Heart right ventricle (tissue), 16 donors: ENCODE measurements around the gene DYSF. TPM values are rescaled to one million over a fixed set of nuclear protein-coding genes. Genes with fewer than 3 reads are reported as not detected.
A peak's percentile ranks its signal among the peaks of the same experiment; 100 is the strongest.

Experiments
- ATAC-seq, 8 donors: fragments of 200-7000 bp; cut with Tn5 transposase; one replicate each; pipeline ENCODE4 v1.9.1; 2020; ENCODE audit warnings: mild to moderate bottlenecking in 8 of 8, moderate library complexity in 8 of 8, moderate number of reproducible peaks in 1 of 8
- DNase-seq, 2 donors: peaks; one replicate each; pipeline ENCODE4 v3.0.0-alpha.2; 2020
- H3K27ac ChIP-seq, 10 donors: fragments of 200-600 bp; sonication (generic) in 2 of 10; one replicate each; pipeline versions ENCODE4 v1.5.0 to v1.8.0; 2020 to 2022; ENCODE audit warnings: mild to moderate bottlenecking in 3 of 10
- H3K27me3 ChIP-seq, 7 donors: fragments of 200-600 bp; one replicate each; pipeline ENCODE4 v1.8.0; 2021 to 2022; ENCODE audit warnings: mild to moderate bottlenecking in 2 of 7
- H3K36me3 ChIP-seq, 9 donors: fragments of 200-600 bp; sonication (generic) in 1 of 9; one replicate each; pipeline versions ENCODE4 v1.5.0 to v1.8.0; 2020 to 2022; ENCODE audit warnings: mild to moderate bottlenecking in 2 of 9
- H3K4me1 ChIP-seq, 9 donors: fragments of 200-600 bp; sonication (generic) in 1 of 9; one replicate each; pipeline versions ENCODE4 v1.5.0 to v1.8.0; 2020 to 2022; ENCODE audit warnings: mild to moderate bottlenecking in 4 of 9
- H3K4me3 ChIP-seq, 10 donors: fragments of 200-600 bp; sonication (generic) in 2 of 10; one replicate each; pipeline versions ENCODE4 v1.5.0 to v1.8.0; 2020 to 2022; ENCODE audit warnings: mild to moderate bottlenecking in 7 of 10, moderate library complexity in 2 of 10
- H3K9me3 ChIP-seq, 11 donors: fragments of 200-600 bp in 10 of 11; sonication (generic) in 2 of 11; one replicate each; pipeline versions ENCODE4 v1.5.0 to v1.8.0; 2013 to 2022; ENCODE audit warnings: mild to moderate bottlenecking in 2 of 11, control low read depth in 1 of 11, moderate library complexity in 1 of 11
- WGBS, 2 donors: extraction: QIAGEN DNeasy Blood & Tissue Kit; methylation state at CpG; one replicate each; pipeline ENCODE4 v1.1.7; 2013; ENCODE audit warnings: inconsistent platforms in 1 of 2; 5-methylcytosine and 5-hydroxymethylcytosine counted together
- intact Hi-C, 10 donors: fragments of 100-400 bp; cut with DNase I; formaldehyde crosslinking; loops; one replicate each; pipeline versions ENCODE4 v1.11.1 to v1.14.2; 2022
- polyA plus RNA-seq, 2 donors: library from polyadenylated mRNA; stranded (reverse); fragments of 200-250 nt; gene quantifications; one replicate each; pipeline ENCODE4 v1.2.3, GENCODE V29; 2013
- total RNA-seq, 10 donors: library from RNA; stranded (reverse); fragmentation: NEBNext Ultra II Directional in 3 of 10; extraction: Animal tissue kit (Norgen Biotek cat#: 25700) in 3 of 10; gene quantifications; one replicate each; pipeline versions ENCODE4 v1.2.1 to v1.2.4, GENCODE V29; 2021 to 2023
- TF ChIP-seq, protein P1 (sequence below), 9 donors: fragments of 200-600 bp; sonication (generic) in 2 of 9; IDR thresholded peaks; one replicate each; pipeline versions ENCODE4 v1.5.0 to v1.8.0; 2021 to 2022; ENCODE audit warnings: antibody characterized with exemption in 9 of 9, mild to moderate bottlenecking in 5 of 9, moderate library complexity in 1 of 9
- donor health status: Arrhythmogenic right ventricular cardiomyopathy.
- donor health status: ischemic (EF 13 %, LVEDD 7.1; RV severe dilation, severe dysfunction).
- donor health status: healthy with polysubstance abuse.
- donor health status: DM: no; HTN: yes; CAD: no.
- donor health status: DM: no; HTN: no; CAD: no.
- donor health status: ischemic (EF 25% LVEDD 6.9; RV normal size, moderate dysfunction).
- donor health status: ischemic (EF 25% LVEDD 5.7; RV mildly dilated, moderate dysfunction).
- donor health status: healthy.
- donor health status: DM: yes; HTN: yes; CAD: no.
- donor health status: Ischemic cardiomyopathy.
- donor health status: ischemic (EF 35%, LVEDD 5.7; RV mildly dilated, moderate dysfunction).
- donor health status: nonischemic (EF 11% LVEDD 7.7; RV severe dilation, severe dysfunction).
- donor health status: DM: yes; HTN: yes; CAD: no.
- donor health status: PGD.
- donor health status: ischemic (EF 29% LVEDD 5.4; RV normal size, mild dysfunction).
- donor health status: nonischemic (EF 23%, LVEDD 6.1; RV moderate dilation, normal function).

DYSF gene
- total and polyA plus RNA-seq, 12 donors, result 20.6 to 100 (median 64.8) TPM

GRCh38 chr2:71464389-71464788 is 11.0 kb downstream of the DYSF start:
- Histone ChIP-seq H3K27ac (peak overlapping the region in 1 of 10 donors; percentile 12), H3K9me3 (no peaks in the 10 kb centered on the region), H3K27me3 (peaks cover 0 to 26% (median 0%) of the 10 kb centered on the region in 7 donors), H3K4me1 (peaks cover 14 to 90% (median 68%) of the 10 kb centered on the region in 9 donors), H3K4me3 (no peak overlapping the region), H3K36me3 (peaks cover 0 to 2% (median 0%) of the 10 kb centered on the region in 9 donors)
- intact Hi-C loops, result loop anchor here in 3 of 10 donors (5.0 kb wide), 2 partner anchors 43 to 48 kb away; no protein-coding TSS in a partner anchor
- ATAC-seq (no peak), DNase-seq (no peak)
- WGBS, 2 donors, result 81 to 95% methylated on average over 6 of the region's 6 CpGs
- TF ChIP-seq, protein P1, sequence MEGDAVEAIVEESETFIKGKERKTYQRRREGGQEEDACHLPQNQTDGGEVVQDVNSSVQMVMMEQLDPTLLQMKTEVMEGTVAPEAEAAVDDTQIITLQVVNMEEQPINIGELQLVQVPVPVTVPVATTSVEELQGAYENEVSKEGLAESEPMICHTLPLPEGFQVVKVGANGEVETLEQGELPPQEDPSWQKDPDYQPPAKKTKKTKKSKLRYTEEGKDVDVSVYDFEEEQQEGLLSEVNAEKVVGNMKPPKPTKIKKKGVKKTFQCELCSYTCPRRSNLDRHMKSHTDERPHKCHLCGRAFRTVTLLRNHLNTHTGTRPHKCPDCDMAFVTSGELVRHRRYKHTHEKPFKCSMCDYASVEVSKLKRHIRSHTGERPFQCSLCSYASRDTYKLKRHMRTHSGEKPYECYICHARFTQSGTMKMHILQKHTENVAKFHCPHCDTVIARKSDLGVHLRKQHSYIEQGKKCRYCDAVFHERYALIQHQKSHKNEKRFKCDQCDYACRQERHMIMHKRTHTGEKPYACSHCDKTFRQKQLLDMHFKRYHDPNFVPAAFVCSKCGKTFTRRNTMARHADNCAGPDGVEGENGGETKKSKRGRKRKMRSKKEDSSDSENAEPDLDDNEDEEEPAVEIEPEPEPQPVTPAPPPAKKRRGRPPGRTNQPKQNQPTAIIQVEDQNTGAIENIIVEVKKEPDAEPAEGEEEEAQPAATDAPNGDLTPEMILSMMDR (IDR thresholded peaks at IDR 0.05), result no peak

- intact Hi-C loops, result loop anchor here in 2 of 10 donors (5.0 kb wide), 1 partner anchor 37 kb away; no protein-coding TSS in a partner anchor
Measured at GRCh38 chr2:71465356-71465755, 12.0 kb downstream of the DYSF start.

DNA sequence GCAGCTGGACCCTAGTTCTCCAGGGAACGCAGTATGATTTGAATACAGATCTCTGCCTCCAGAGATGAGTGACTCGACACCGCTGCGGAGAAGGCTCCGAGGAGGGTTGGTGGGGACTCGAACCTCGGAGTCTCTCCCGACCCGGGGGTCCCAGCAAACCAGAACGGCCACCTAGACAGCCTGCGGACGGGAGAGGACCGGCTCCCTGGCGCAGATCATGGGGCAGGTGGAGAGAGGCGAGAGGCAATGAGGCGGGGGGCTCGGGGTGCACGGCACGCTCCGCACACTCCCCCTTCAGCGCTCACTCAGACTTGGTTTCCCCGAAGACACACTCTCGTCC is 12.6 kb downstream of the DYSF start:
- TF ChIP-seq, protein P1 (IDR thresholded peaks at IDR 0.05), result no peak
- Histone ChIP-seq H3K36me3 (no peaks in the 10 kb centered on the region), H3K27me3 (peaks cover 0 to 26% (median 0%) of the 10 kb centered on the region in 7 donors), H3K27ac (peak overlapping the region; percentile 72 to 92 (median 90)), H3K4me1 (peaks cover 17 to 90% (median 64%) of the 10 kb centered on the region in 9 donors), H3K4me3 (peak overlapping the region in 9 of 10 donors; percentile 67 to 90 (median 79)), H3K9me3 (no peaks in the 10 kb centered on the region)
- DNase-seq (no peak), ATAC-seq (no peak)
- intact Hi-C loops, result loop anchor here in 4 of 10 donors (2.0 to 5.0 kb wide), 3 partner anchors 36 to 39 kb away; no protein-coding TSS in a partner anchor
- 38 to 42% methylated on average over 18 to 23 of the region's 23 CpGs for WGBS, 2 donors

More at GRCh38 chr2:71465356-71465755, 12.0 kb downstream of the DYSF start:
- DNase-seq (no peak), ATAC-seq (no peak)
- peak overlapping the region in 1 of 10 donors; percentile 85 for H3K4me3 ChIP-seq
- H3K36me3 ChIP-seq, result no peaks in the 10 kb centered on the region
- 74 to 79% methylated on average over 11 of the region's 11 CpGs for WGBS, 2 donors
- TF ChIP-seq, protein P1 (IDR thresholded peaks at IDR 0.05), result no peak
- peaks cover 0 to 26% (median 0%) of the 10 kb centered on the region in 7 donors for H3K27me3 ChIP-seq
- no peaks in the 10 kb centered on the region for H3K9me3 ChIP-seq
- peaks cover 15 to 90% (median 68%) of the 10 kb centered on the region in 9 donors for H3K4me1 ChIP-seq
- no peak overlapping the region for H3K27ac ChIP-seq

DNA sequence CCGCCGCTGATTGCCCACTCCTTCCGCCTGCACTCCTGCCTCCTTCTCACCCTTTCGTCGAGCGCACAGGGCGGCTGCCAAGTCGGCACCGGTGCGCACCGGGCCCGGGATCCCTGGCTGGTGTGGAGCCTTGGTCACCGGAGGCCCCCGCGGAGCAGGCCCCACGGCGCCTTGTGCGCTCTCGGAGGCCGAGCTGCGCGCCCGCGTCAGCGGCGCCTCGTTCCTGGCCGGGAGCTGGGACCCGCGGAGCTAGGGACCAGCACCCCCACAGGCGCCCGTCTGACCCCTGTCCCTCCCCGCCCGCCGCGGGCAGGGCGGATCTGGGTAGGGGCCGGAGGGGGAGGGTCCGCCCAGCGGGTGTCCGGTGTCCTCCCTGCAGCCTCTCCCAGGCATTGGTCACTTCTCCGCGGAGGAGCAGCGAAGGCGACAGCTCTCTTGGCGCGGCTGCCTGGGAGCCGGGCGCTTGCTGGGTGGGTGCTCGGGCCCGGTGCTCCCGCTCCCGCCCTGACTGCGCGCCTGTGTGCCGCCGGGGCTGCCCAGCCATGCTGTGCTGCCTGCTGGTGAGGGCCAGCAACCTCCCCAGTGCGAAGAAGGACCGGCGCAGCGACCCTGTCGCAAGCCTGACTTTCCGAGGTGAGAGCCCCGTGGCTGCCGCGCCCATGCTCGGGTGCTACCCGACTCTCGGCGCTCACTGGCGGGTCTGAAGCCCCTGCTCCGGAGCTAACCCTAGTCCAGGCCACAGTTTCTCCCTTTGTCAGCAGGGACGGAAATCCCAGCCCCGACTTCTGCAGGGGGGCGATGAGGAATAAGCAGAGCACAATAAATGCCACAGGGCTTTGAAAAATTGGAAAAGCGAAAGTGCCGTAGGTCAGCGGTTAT is 13.2 kb downstream of the DYSF start:
- Histone ChIP-seq H3K4me1 (peaks cover 17 to 90% (median 58%) of the 10 kb centered on the region in 9 donors), H3K9me3 (no peaks in the 10 kb centered on the region), H3K36me3 (no peaks in the 10 kb centered on the region), H3K27me3 (peaks cover 0 to 26% (median 0%) of the 10 kb centered on the region in 7 donors), H3K4me3 (peak overlapping the region; percentile 41 to 90 (median 78)), H3K27ac (peak overlapping the region; percentile 72 to 92 (median 90))
- TF ChIP-seq, protein P1 (IDR thresholded peaks at IDR 0.05), result peak in 1 of 9 donors; percentile 2
- DNase-seq (peak; percentile 49 to 71), ATAC-seq (peak; percentile 67 to 81 (median 74))
- 1 to 3% methylated on average over 69 to 78 of the region's 78 CpGs for WGBS, 2 donors
- intact Hi-C loops, result loop anchor here in 4 of 10 donors (2.0 to 5.0 kb wide), 3 partner anchors 36 to 38 kb away; no protein-coding TSS in a partner anchor
